Panc1 (cell line): ENCODE measurements around the gene RHEBL1. TPM values are rescaled to one million over a fixed set of nuclear protein-coding genes. Genes with fewer than 3 reads are reported as not detected.

ENCODE experiments used
- ATAC-seq: fragments of 200-7000 bp; cut with Tn5 transposase; 2 replicates; pipeline ENCODE4 v1.9.1; 2020; ENCODE audit warnings: mild to moderate bottlenecking, moderate library complexity
- BruUV-seq: library from RNA; stranded (reverse); fragments of 400-500 nt; replicated peaks from 2 replicates; lab custom pipeline; 2021; lab: Mats Ljungman, UMichigan
- CTCF ChIA-PET: fragments of 300-600 bp; sonication (Branson Sonifier 250); formaldehyde crosslinking; loops from one replicate; lab custom pipeline; 2022; ENCODE audit warnings: antibody characterized with exemption; lab: Charles Lee
- POLR2A ChIA-PET: fragments of 300-600 bp; sonication (Branson Sonifier 250); formaldehyde crosslinking; loops from one replicate; lab custom pipeline; 2022; ENCODE audit warnings: antibody characterized with exemption; lab: Charles Lee
- DNase-seq: peaks from one replicate; pipeline ENCODE4 v3.0.0-alpha.2; 2010; ENCODE audit warnings: low read depth, low spot score
- H3K27ac ChIP-seq: 2 replicates; pipeline ENCODE4 v1.5.1; 2011; ENCODE audit warnings: mild to moderate bottlenecking, low read length, inconsistent platforms
- H3K27me3 ChIP-seq: fragments of 200-500 bp; sonication (Bioruptor generic); 2 replicates; pipeline ENCODE4 v1.6.0; 2014; ENCODE audit warnings: low read length, inconsistent platforms; ENCODE audit not compliant: control insufficient read depth, insufficient read depth
- H3K36me3 ChIP-seq: fragments of 200-500 bp; sonication (Bioruptor generic); 2 replicates; pipeline ENCODE4 v1.5.1; 2014; ENCODE audit warnings: inconsistent platforms, mild to moderate bottlenecking, low read length, moderate library complexity; ENCODE audit not compliant: control insufficient read depth, insufficient read depth
- H3K4me1 ChIP-seq: 2 replicates; pipeline ENCODE4 v1.5.1; 2011; ENCODE audit warnings: inconsistent platforms, mild to moderate bottlenecking, low read length, moderate library complexity; ENCODE audit not compliant: control insufficient read depth, insufficient read depth
- H3K4me3 ChIP-seq, 2 experiments: 2 replicates each; pipeline ENCODE4 v1.5.1; 2011 to 2012; ENCODE audit warnings: low read depth in 2 of 2, low read length in 2 of 2, mild to moderate bottlenecking in 2 of 2, inconsistent platforms in 1 of 2, moderate library complexity in 1 of 2
- H3K9me3 ChIP-seq: fragments of 200-500 bp; sonication (Bioruptor generic); 2 replicates; pipeline ENCODE4 v1.5.1; 2014; ENCODE audit warnings: low read depth, mild to moderate bottlenecking, inconsistent platforms, low read length, moderate library complexity; ENCODE audit not compliant: control insufficient read depth, insufficient read depth
- POLR2AphosphoS5 ChIP-seq: IDR thresholded peaks from 2 replicates; pipeline ENCODE4 v1.6.1; 2012; ENCODE audit warnings: mild to moderate bottlenecking, low read depth, low read length, moderate library complexity
- REST ChIP-seq, 2 experiments: IDR thresholded peaks; 2 replicates each; pipeline ENCODE4 v1.6.1; 2011 to 2012; ENCODE audit warnings: low read depth in 2 of 2, control low read depth in 1 of 2, low read length in 1 of 2, mild to moderate bottlenecking in 1 of 2, moderate library complexity in 1 of 2; ENCODE audit not compliant: insufficient read depth in 1 of 2
- SIN3A ChIP-seq: IDR thresholded peaks from 2 replicates; pipeline ENCODE4 v1.6.1; 2012; ENCODE audit warnings: low read depth, mild to moderate bottlenecking, low read length, moderate library complexity, borderline replicate concordance; ENCODE audit not compliant: insufficient read depth
- TCF7L2 ChIP-seq: IDR thresholded peaks from 2 replicates; pipeline ENCODE4 v1.6.1; 2011; ENCODE audit warnings: mild to moderate bottlenecking, low read depth, low read length, inconsistent platforms
- in situ Hi-C: cut with HindIII; loops from 2 replicates; pipeline ENCODE4 v1.10.0; 2016; ENCODE audit warnings: low sequenced_read_pairs, low pct_unique_long_range_greater_than_20kb
- intact Hi-C: fragments of 100-400 bp; cut with micrococcal nuclease; formaldehyde crosslinking; loops from one replicate; pipeline ENCODE4 v1.10.0; 2022; ENCODE audit not compliant: unreplicated experiment
- total RNA-seq: library from RNA; stranded (reverse); gene quantifications from one replicate; pipeline ENCODE4 v1.2.1, GENCODE V29; 2021; ENCODE audit not compliant: unreplicated experiment
- TF ChIP-seq, protein P1 (sequence below): fragments of 450-650 bp; IDR thresholded peaks from 2 replicates; pipeline ENCODE4 v1.5.1; 2017; ENCODE audit warnings: mild to moderate bottlenecking

Gene RHEBL1
- total RNA-seq, 1 experiment from 2014 or later: 4.7 TPM

GRCh38 chr12:49091836-49092085 lies 22.0 kb upstream of the RHEBL1 start:
- BruUV-seq: no TSS peak
- TF ChIP-seq, protein P1, sequence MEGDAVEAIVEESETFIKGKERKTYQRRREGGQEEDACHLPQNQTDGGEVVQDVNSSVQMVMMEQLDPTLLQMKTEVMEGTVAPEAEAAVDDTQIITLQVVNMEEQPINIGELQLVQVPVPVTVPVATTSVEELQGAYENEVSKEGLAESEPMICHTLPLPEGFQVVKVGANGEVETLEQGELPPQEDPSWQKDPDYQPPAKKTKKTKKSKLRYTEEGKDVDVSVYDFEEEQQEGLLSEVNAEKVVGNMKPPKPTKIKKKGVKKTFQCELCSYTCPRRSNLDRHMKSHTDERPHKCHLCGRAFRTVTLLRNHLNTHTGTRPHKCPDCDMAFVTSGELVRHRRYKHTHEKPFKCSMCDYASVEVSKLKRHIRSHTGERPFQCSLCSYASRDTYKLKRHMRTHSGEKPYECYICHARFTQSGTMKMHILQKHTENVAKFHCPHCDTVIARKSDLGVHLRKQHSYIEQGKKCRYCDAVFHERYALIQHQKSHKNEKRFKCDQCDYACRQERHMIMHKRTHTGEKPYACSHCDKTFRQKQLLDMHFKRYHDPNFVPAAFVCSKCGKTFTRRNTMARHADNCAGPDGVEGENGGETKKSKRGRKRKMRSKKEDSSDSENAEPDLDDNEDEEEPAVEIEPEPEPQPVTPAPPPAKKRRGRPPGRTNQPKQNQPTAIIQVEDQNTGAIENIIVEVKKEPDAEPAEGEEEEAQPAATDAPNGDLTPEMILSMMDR: no peak
- TF ChIP-seq POLR2AphosphoS5 (no peak), SIN3A (no peak)
- intact Hi-C loops: no loop called here
- H3K27ac ChIP-seq: peak overlapping the region; percentile 61
- no peak for DNase-seq
- in situ Hi-C loops: no loop called here
- ChIA-PET POLR2A (interaction anchor here (0.5 to 1.2 kb wide), 2 partner anchors 40 to 95 kb away, joined by 3 read pairs; partner anchors contain the start of gene TUBA1B), CTCF (interaction anchor here (0.6 to 1.2 kb wide), 4 partner anchors 18 to 76 kb away, joined by 3 to 9 read pairs (median 4); partner anchors contain the start of gene TUBA1B)
- ATAC-seq: no peak
- H3K4me3 ChIP-seq: peak overlapping the region; percentile 32 to 52
- no peaks in the 10 kb centered on the region for H3K9me3 ChIP-seq
- no peaks in the 10 kb centered on the region for H3K27me3 ChIP-seq
- peaks cover 40% of the 10 kb centered on the region for H3K4me1 ChIP-seq
- H3K36me3 ChIP-seq: no peaks in the 10 kb centered on the region

GRCh38 chr12:49091056-49091835 lies 21.5 kb upstream of the RHEBL1 start:
- H3K27ac ChIP-seq: peak overlapping the region; percentile 61
- H3K36me3 ChIP-seq: no peaks in the 10 kb centered on the region
- H3K4me1 ChIP-seq: peaks cover 40% of the 10 kb centered on the region
- in situ Hi-C loops (no loop called here), intact Hi-C loops (no loop called here)
- DNase-seq: no peak
- CTCF ChIA-PET: interaction anchor here (0.6 to 1.2 kb wide), 4 partner anchors 19 to 76 kb away, joined by 3 to 9 read pairs (median 4); partner anchors contain the start of gene TUBA1B
- H3K9me3 ChIP-seq: no peaks in the 10 kb centered on the region
- POLR2A ChIA-PET: interaction anchor here (1.2 kb wide), 1 partner anchor 41 kb away, joined by 3 read pairs; the partner anchor contains the start of gene TUBA1B
- BruUV-seq: no TSS peak
- no peaks in the 10 kb centered on the region for H3K27me3 ChIP-seq
- TF ChIP-seq, protein P1: no peak
- TF ChIP-seq REST (IDR thresholded peaks at IDR 0.05; ENCODE audit: insufficient read depth in 1 of 2, low read depth in 2 of 2, low read length in 1 of 2): no peak
- no peak for TF ChIP-seq TCF7L2
- TF ChIP-seq POLR2AphosphoS5: no peak
- no peak for TF ChIP-seq SIN3A
- no peak for ATAC-seq
- peak overlapping the region; percentile 32 to 52 for H3K4me3 ChIP-seq
